ENCODE data around the gene ACRBP. TPM values are rescaled to one million over a fixed set of nuclear protein-coding genes. Genes with fewer than 3 reads are reported as not detected.

ACRBP gene
- total and polyA plus RNA-seq, 2 experiments from 2014 or later: not detected

- in situ Hi-C loops (cut with MboI): no loop called here
- DNase-seq: no peak
- Histone ChIP-seq H3F3A (ENCODE audit: insufficient read depth) (peaks cover 28% of the 10 kb centered on the region), H3K4me3 (peak overlapping the region; percentile 91), H3K79me2 (ENCODE audit: insufficient read depth) (peaks cover 53% of the 10 kb centered on the region), H3K27ac (peak overlapping the region; percentile 51), H3K9me3 (ENCODE audit: low read depth) (no peaks in the 10 kb centered on the region), H3K9ac (peak overlapping the region; percentile 93), H3K27me3 (replicated peaks; ENCODE audit: insufficient read depth) (no peaks in the 10 kb centered on the region), H2AFZ (peak overlapping the region; percentile 86), H3K4me2 (ENCODE audit: unreplicated experiment) (peak overlapping the region; percentile 99), H4K20me1 (ENCODE audit: insufficient read depth) (no peaks in the 10 kb centered on the region), H3K4me1 (ENCODE audit: insufficient read depth) (peaks cover 9% of the 10 kb centered on the region), H3K9me2 (ENCODE audit: insufficient read depth) (no peaks in the 10 kb centered on the region), H3K36me3 (ENCODE audit: low read depth) (peaks cover 7% of the 10 kb centered on the region; the same call in 1 of the 2 replicates)
- TF ChIP-seq EZH2 (IDR thresholded peaks at IDR 0.05; ENCODE audit: insufficient read depth, poor library complexity, severe bottlenecking) (no peak), EZH2phosphoT487 (IDR thresholded peaks at IDR 0.05; ENCODE audit: insufficient read depth, low read depth) (no peak)
- WGBS, 2 experiments (ENCODE audit: low coverage in 1 of 2, low lambda C conversion rate in 2 of 2, missing lambda C conversion rate in 2 of 2): 0 to 2% methylated on average over 9 to 10 of the region's 10 CpGs
Observed at GRCh38 chr12:6662602-6662905, 15.3 kb upstream of the ACRBP start.

- peaks cover 23% of the 10 kb centered on the region; the same call in 1 of the 2 replicates for H3K36me3 ChIP-seq (ENCODE audit: low read depth)
- no peak overlapping the region for H3K27ac ChIP-seq
- no peak for DNase-seq
- H3K9me2 ChIP-seq (ENCODE audit: insufficient read depth): no peaks in the 10 kb centered on the region
- no peak for TF ChIP-seq EZH2phosphoT487 (IDR thresholded peaks at IDR 0.05; ENCODE audit: insufficient read depth, low read depth)
- no peak overlapping the region for H3K9ac ChIP-seq
- WGBS, 2 experiments (ENCODE audit: low coverage in 1 of 2, low lambda C conversion rate in 2 of 2, missing lambda C conversion rate in 2 of 2): 87 to 93% methylated on average over 5 of the region's 5 CpGs
- in situ Hi-C loops (cut with MboI): no loop called here
- no peaks in the 10 kb centered on the region for H4K20me1 ChIP-seq (ENCODE audit: insufficient read depth)
- peaks cover 20% of the 10 kb centered on the region for H3K79me2 ChIP-seq (ENCODE audit: insufficient read depth)
- H2AFZ ChIP-seq: no peak overlapping the region
- no peaks in the 10 kb centered on the region for H3K9me3 ChIP-seq (ENCODE audit: low read depth)
- no peaks in the 10 kb centered on the region for H3K27me3 ChIP-seq (replicated peaks; ENCODE audit: insufficient read depth)
- no peaks in the 10 kb centered on the region for H3F3A ChIP-seq (ENCODE audit: insufficient read depth)
- H3K4me1 ChIP-seq (ENCODE audit: insufficient read depth): no peaks in the 10 kb centered on the region
- H3K4me2 ChIP-seq (ENCODE audit: unreplicated experiment): no peak overlapping the region
- no peak overlapping the region for H3K4me3 ChIP-seq
Observed at GRCh38 chr12:6653987-6654386, 6.8 kb upstream of the ACRBP start.

- no peak for DNase-seq
- Histone ChIP-seq H3K9ac (no peak overlapping the region), H4K20me1 (ENCODE audit: insufficient read depth) (no peaks in the 10 kb centered on the region), H3K4me3 (no peak overlapping the region), H3K36me3 (ENCODE audit: low read depth) (peaks cover 23% of the 10 kb centered on the region; the same call in 1 of the 2 replicates), H3K27ac (no peak overlapping the region), H3K4me2 (ENCODE audit: unreplicated experiment) (no peak overlapping the region), H3F3A (ENCODE audit: insufficient read depth) (no peaks in the 10 kb centered on the region), H3K9me3 (ENCODE audit: low read depth) (no peaks in the 10 kb centered on the region), H3K9me2 (ENCODE audit: insufficient read depth) (no peaks in the 10 kb centered on the region), H2AFZ (no peak overlapping the region), H3K27me3 (replicated peaks; ENCODE audit: insufficient read depth) (no peaks in the 10 kb centered on the region), H3K4me1 (ENCODE audit: insufficient read depth) (no peaks in the 10 kb centered on the region), H3K79me2 (ENCODE audit: insufficient read depth) (peaks cover 14% of the 10 kb centered on the region)
- in situ Hi-C loops (cut with MboI): no loop called here
- TF ChIP-seq EZH2 (IDR thresholded peaks at IDR 0.05; ENCODE audit: insufficient read depth, poor library complexity, severe bottlenecking): no peak
- TF ChIP-seq EZH2phosphoT487 (IDR thresholded peaks at IDR 0.05; ENCODE audit: insufficient read depth, low read depth): no peak
- WGBS, 2 experiments (ENCODE audit: low coverage in 1 of 2, low lambda C conversion rate in 2 of 2, missing lambda C conversion rate in 2 of 2): 100% methylated on average over 1 of the region's 1 CpG
Observed at GRCh38 chr12:6653342-6653741, 6.1 kb upstream of the ACRBP start.

- Histone ChIP-seq H3K4me3 (no peak overlapping the region), H3K4me2 (ENCODE audit: unreplicated experiment) (no peak overlapping the region), H3K9me2 (ENCODE audit: insufficient read depth) (no peaks in the 10 kb centered on the region), H3K9ac (no peak overlapping the region), H3K9me3 (ENCODE audit: low read depth) (no peaks in the 10 kb centered on the region), H3K27ac (no peak overlapping the region), H3F3A (ENCODE audit: insufficient read depth) (no peaks in the 10 kb centered on the region), H3K27me3 (replicated peaks; ENCODE audit: insufficient read depth) (no peaks in the 10 kb centered on the region), H3K4me1 (ENCODE audit: insufficient read depth) (no peaks in the 10 kb centered on the region), H4K20me1 (ENCODE audit: insufficient read depth) (no peaks in the 10 kb centered on the region), H3K36me3 (ENCODE audit: low read depth) (peaks cover 23% of the 10 kb centered on the region; the same call in 1 of the 2 replicates), H3K79me2 (ENCODE audit: insufficient read depth) (peaks cover 5% of the 10 kb centered on the region; the same call in 1 of the 2 replicates), H2AFZ (no peak overlapping the region)
- TF ChIP-seq EZH2 (IDR thresholded peaks at IDR 0.05; ENCODE audit: insufficient read depth, poor library complexity, severe bottlenecking) (no peak), EZH2phosphoT487 (IDR thresholded peaks at IDR 0.05; ENCODE audit: insufficient read depth, low read depth) (no peak)
- no peak for DNase-seq
- in situ Hi-C loops (cut with MboI): no loop called here
- 93 to 95% methylated on average over 12 of the region's 12 CpGs for WGBS, 2 experiments (ENCODE audit: low coverage in 1 of 2, low lambda C conversion rate in 2 of 2, missing lambda C conversion rate in 2 of 2)
Observed at GRCh38 chr12:6652391-6652790, 5.2 kb upstream of the ACRBP start.

GRCh38 chr12:6650832-6651231 is 3.6 kb upstream of the ACRBP start:
- no peaks in the 10 kb centered on the region for H3K9me2 ChIP-seq (ENCODE audit: insufficient read depth)
- in situ Hi-C loops (cut with MboI): no loop called here
- H3K4me3 ChIP-seq: no peak overlapping the region
- no peak overlapping the region for H2AFZ ChIP-seq
- no peak overlapping the region for H3K9ac ChIP-seq
- DNase-seq: no peak
- no peak for TF ChIP-seq EZH2 (IDR thresholded peaks at IDR 0.05; ENCODE audit: insufficient read depth, poor library complexity, severe bottlenecking)
- no peak for TF ChIP-seq EZH2phosphoT487 (IDR thresholded peaks at IDR 0.05; ENCODE audit: insufficient read depth, low read depth)
- no peaks in the 10 kb centered on the region for H3K9me3 ChIP-seq (ENCODE audit: low read depth)
- no peaks in the 10 kb centered on the region for H3K79me2 ChIP-seq (ENCODE audit: insufficient read depth)
- 83 to 85% methylated on average over 8 of the region's 8 CpGs for WGBS, 2 experiments (ENCODE audit: low coverage in 1 of 2, low lambda C conversion rate in 2 of 2, missing lambda C conversion rate in 2 of 2)
- peaks cover 15% of the 10 kb centered on the region; the same call in 1 of the 2 replicates for H3K36me3 ChIP-seq (ENCODE audit: low read depth)
- no peaks in the 10 kb centered on the region for H3F3A ChIP-seq (ENCODE audit: insufficient read depth)
- H3K4me2 ChIP-seq (ENCODE audit: unreplicated experiment): no peak overlapping the region
- H3K4me1 ChIP-seq (ENCODE audit: insufficient read depth): no peaks in the 10 kb centered on the region
- H3K27ac ChIP-seq: no peak overlapping the region
- H3K27me3 ChIP-seq (replicated peaks; ENCODE audit: insufficient read depth): no peaks in the 10 kb centered on the region
- no peaks in the 10 kb centered on the region for H4K20me1 ChIP-seq (ENCODE audit: insufficient read depth)
